Fibroblast of mammary gland (primary cell): Measurements from ENCODE around the gene SMIM1.
"Not testable (repeated sequence)": the region's sequence is repeated elsewhere in the genome, so short reads cannot be mapped to it uniquely, and the experiment has no call there.

ENCODE experiments used
- DNase-seq: peaks from one replicate; pipeline ENCODE4 v3.0.0-alpha.2; 2010; ENCODE audit warnings: low read depth
- H3K4me3 ChIP-seq: 2 replicates; pipeline ENCODE4 v1.5.1; 2011; ENCODE audit warnings: low read depth, mild to moderate bottlenecking, low read length, moderate library complexity; ENCODE audit not compliant: control insufficient read depth
- CTCF ChIP-seq: conservative IDR thresholded peaks from 2 replicates; pipeline ENCODE4 v1.5.1; 2011; ENCODE audit warnings: low read depth, low read length, inconsistent platforms; ENCODE audit not compliant: control insufficient read depth, insufficient read depth

Gene SMIM1

GRCh38 chr1:3809680-3810079 lies 37.1 kb downstream of the SMIM1 start:
- DNase-seq, result no peak
- no peak overlapping the region for H3K4me3 ChIP-seq
- TF ChIP-seq CTCF, result no peak

GRCh38 chr1:3810149-3810761 lies 37.7 kb downstream of the SMIM1 start:
- not testable (repeated sequence) for DNase-seq, H3K4me3 ChIP-seq

GRCh38 chr1:3811595-3811911 lies 39.0 kb downstream of the SMIM1 start:
- TF ChIP-seq CTCF, result no peak
- no peak for DNase-seq
- H3K4me3 ChIP-seq, result no peak overlapping the region

- no peak for TF ChIP-seq CTCF
- no peak overlapping the region for H3K4me3 ChIP-seq
- no peak for DNase-seq
Observed at GRCh38 chr1:3814065-3814464, 41.5 kb downstream of the SMIM1 start.

- DNase-seq, result no peak
- no peak overlapping the region for H3K4me3 ChIP-seq
- TF ChIP-seq CTCF, result no peak
Observed at GRCh38 chr1:3814771-3815561, 42.4 kb downstream of the SMIM1 start.

- no peak for TF ChIP-seq CTCF
- no peak for DNase-seq
- H3K4me3 ChIP-seq, result no peak overlapping the region
Observed at GRCh38 chr1:3816331-3817137, 44.0 kb downstream of the SMIM1 start.

- TF ChIP-seq CTCF, result no peak
- no peak overlapping the region for H3K4me3 ChIP-seq
- DNase-seq, result no peak
Observed at GRCh38 chr1:3817138-3817740, 44.7 kb downstream of the SMIM1 start.
